ENCODE results near the gene WNK2.
"Not testable (repeated sequence)": the region's sequence is repeated elsewhere in the genome, so short reads cannot be mapped to it uniquely, and the experiment has no call there.

WNK2 gene

GRCh38 chr9:93319301-93319991, 135.5 kb downstream of the WNK2 start:
- DNase-seq, result no peak

- no peak for DNase-seq
Observed at GRCh38 chr9:93319992-93320500, 136.1 kb downstream of the WNK2 start.

GRCh38 chr9:93320591-93321219, 136.8 kb downstream of the WNK2 start:
- DNase-seq, result no peak

DNA sequence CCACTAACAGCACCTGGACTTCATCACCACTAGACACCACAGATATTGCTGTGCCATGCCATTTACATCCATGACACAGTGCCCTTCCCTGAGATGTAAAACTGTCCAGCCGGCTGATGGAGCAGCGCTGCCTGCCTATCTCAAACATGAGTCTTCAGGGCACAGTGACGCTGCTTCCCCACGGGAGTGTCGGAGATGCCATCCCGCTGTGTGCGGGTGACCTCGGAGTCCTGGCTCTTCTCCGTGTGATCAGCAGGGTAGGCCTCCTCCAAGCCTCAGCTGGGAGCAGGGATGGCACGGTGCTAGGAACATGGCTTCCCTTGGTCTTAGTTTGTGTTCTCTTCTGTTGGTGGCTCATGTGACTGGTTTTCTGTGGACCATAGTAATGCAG, 137.3 kb downstream of the WNK2 start:
- DNase-seq, result no peak

- not testable (repeated sequence) for DNase-seq
Observed at GRCh38 chr9:93323446-93323954, 139.6 kb downstream of the WNK2 start.

GRCh38 chr9:93324191-93324834, 140.4 kb downstream of the WNK2 start:
- DNase-seq, result no peak

GRCh38 chr9:93325307-93326035, 141.5 kb downstream of the WNK2 start:
- no peak for DNase-seq

DNA sequence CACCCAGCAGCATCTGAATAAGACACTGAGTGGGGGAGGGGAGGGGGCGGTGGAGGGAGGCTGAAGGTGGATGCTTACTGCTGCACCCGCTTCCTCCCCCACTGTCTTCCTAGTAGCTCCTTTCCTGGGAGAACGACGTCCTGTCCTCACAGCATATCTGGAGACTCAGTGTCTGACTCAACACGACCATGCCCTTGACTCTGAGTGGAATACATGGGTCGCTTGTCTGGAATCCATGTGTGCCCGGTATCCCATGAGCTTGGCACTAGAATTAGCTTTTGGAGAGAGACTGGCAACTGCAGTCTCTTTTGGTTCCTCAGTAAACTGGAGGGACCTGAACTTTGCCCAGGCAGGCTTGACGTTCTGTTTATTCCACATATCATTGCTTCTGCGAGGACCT, 142.1 kb downstream of the WNK2 start:
- DNase-seq, result no peak

DNA sequence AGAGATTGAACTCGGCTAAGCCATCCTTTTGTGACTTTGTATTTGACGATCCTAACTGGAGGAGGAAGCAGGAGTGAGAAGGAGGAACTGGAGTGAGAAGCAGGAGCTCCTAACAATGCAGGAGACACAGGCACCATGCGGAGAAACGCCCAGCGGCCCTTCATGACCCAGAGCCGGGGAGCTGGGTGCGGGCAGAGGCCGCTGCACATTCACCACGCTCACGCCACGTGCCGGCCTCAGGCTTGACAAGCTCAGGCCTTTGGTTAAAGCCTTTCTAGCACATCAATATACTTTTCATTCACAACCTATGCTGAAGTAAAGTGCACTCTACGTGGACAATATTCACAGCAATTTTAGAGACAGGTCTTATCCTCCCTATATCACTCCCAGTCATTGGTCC, 142.7 kb downstream of the WNK2 start:
- no peak for DNase-seq

GRCh38 chr9:93329629-93330280, 145.8 kb downstream of the WNK2 start:
- DNase-seq, result no peak

GRCh38 chr9:93332317-93332716, 148.4 kb downstream of the WNK2 start:
- no peak for DNase-seq

DNA sequence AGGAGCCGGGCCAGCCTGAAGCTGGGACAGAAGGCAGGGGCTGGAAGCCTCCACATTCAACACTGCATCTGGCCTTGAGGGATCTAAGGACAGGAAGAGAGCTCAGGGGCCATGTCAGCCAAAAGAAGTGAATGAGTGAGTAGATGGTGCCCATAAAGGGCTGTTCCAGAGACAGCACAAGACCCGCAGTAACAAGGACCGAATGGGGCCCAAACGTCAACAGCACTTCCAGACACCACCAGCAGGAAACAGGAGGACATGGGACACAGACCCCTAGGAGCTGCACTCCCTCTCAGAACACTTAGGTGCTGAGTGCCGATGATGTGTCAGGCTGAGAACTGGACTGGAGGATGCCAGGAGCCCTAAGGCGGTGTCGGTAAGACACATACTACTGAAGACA, 152.8 kb downstream of the WNK2 start:
- no peak for DNase-seq

- not testable (repeated sequence) for DNase-seq
Observed at GRCh38 chr9:93338196-93338595, 154.3 kb downstream of the WNK2 start.

- DNase-seq, result no peak
Observed at GRCh38 chr9:93340091-93340490, 156.2 kb downstream of the WNK2 start.

GRCh38 chr9:93341820-93342219, 157.9 kb downstream of the WNK2 start:
- not testable (repeated sequence) for DNase-seq

GRCh38 chr9:93342428-93342827, 158.5 kb downstream of the WNK2 start:
- not testable (repeated sequence) for DNase-seq

DNA sequence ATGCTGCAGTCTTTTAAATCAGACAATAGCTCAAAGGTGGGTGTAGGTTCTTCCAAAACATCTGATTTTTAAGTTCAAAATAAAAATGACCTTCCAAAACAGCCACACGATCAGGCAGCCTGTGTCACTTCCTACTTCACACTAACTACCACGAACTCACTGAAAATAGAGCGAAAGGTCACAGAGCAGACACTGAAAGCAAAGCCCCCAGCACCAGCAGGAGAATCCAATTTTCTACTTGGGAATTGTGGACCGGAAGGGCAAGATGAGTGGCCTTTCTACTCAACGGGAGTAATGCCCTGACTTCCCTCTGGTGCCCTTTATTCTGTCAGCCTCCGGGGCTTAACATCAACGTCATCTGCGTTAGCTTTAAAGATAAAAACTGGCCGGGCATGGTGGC, 159.7 kb downstream of the WNK2 start:
- DNase-seq, result no peak

- DNase-seq, result no peak
Observed at GRCh38 chr9:93345643-93346230, 161.8 kb downstream of the WNK2 start.

- DNase-seq, result peak; percentile 29
Observed at GRCh38 chr9:93346231-93347112, 162.5 kb downstream of the WNK2 start.

DNA sequence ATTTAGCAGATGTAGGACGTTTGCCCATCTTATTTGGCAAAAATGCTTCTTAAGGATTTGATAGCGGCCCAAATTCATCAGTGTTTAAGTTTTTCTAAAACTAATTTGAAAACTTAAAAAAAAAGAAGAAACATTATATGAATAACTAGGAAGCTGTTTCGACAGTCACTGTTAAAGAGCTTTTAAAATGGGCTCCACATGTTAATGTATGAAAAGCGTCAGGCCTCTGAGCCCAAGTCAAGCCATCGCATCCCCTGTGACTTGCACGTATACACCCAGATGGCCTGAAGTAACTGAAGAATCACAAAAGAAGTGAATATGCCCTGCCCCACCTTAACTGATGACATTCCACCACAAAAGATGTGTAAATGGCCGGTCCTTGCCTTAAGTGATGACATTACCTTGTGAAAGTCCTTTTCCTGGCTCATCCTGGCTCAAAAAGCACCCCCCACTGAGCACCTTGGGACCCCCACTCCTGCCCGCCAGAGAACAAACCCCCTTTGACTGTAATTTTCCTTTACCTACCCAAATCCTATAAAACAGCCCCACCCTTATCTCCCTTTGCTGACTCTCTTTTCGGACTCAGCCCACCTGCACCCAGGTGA, 163.5 kb downstream of the WNK2 start:
- DNase-seq, result not testable (repeated sequence)
